GM23338 (cell line): ENCODE results near the gene CDKL1. TPM values are rescaled to one million over a fixed set of nuclear protein-coding genes. Genes with fewer than 3 reads are reported as not detected.

Experiments used
- ATAC-seq: fragments of 200-7000 bp; cut with Tn5 transposase; 3 replicates; pipeline ENCODE4 v1.9.1; 2020
- DNase-seq: peaks from one replicate; pipeline ENCODE4 v3.0.0-alpha.2; 2015; ENCODE audit warnings: low spot score
- H2AFZ ChIP-seq: fragments of 200-600 bp; sonication (generic); 2 replicates; pipeline ENCODE4 v1.8.0; 2016; ENCODE audit warnings: antibody characterized with exemption, mild to moderate bottlenecking, moderate library complexity
- H3F3A ChIP-seq: fragments of 200-600 bp; sonication (generic); replicated peaks from 2 replicates; pipeline ENCODE4 v1.8.0; 2017; ENCODE audit warnings: antibody characterized with exemption, mixed run types, low read depth
- H3K27ac ChIP-seq: fragments of 200-600 bp; sonication (generic); 2 replicates; pipeline ENCODE4 v1.6.1; 2016; ENCODE audit warnings: low read depth
- H3K27me3 ChIP-seq: fragments of 200-600 bp; sonication (generic); 2 replicates; pipeline ENCODE4 v1.8.0; 2016; ENCODE audit warnings: mild to moderate bottlenecking, mixed run types, moderate library complexity; ENCODE audit not compliant: insufficient read depth
- H3K36me3 ChIP-seq: fragments of 200-600 bp; sonication (generic); 2 replicates; pipeline ENCODE4 v1.8.0; 2016; ENCODE audit warnings: mild to moderate bottlenecking; ENCODE audit not compliant: insufficient read depth
- H3K4me1 ChIP-seq: fragments of 200-600 bp; sonication (generic); 2 replicates; pipeline ENCODE4 v1.8.0; 2016; ENCODE audit warnings: mild to moderate bottlenecking, moderate library complexity; ENCODE audit not compliant: insufficient read depth
- H3K4me2 ChIP-seq: fragments of 200-600 bp; sonication (generic); 2 replicates; pipeline ENCODE4 v1.7.1; 2017; ENCODE audit warnings: mixed run types
- H3K4me3 ChIP-seq: fragments of 200-600 bp; sonication (generic); 2 replicates; pipeline ENCODE4 v1.6.1; 2016; ENCODE audit warnings: mixed run types
- H3K79me2 ChIP-seq: fragments of 200-600 bp; sonication (generic); replicated peaks from 2 replicates; pipeline ENCODE4 v1.8.0; 2017; ENCODE audit warnings: mild to moderate bottlenecking; ENCODE audit not compliant: insufficient read depth
- H3K9me2 ChIP-seq: fragments of 200-600 bp; sonication (generic); 2 replicates; pipeline ENCODE4 v1.8.0; 2017; ENCODE audit not compliant: insufficient read depth
- H4K20me1 ChIP-seq: fragments of 200-600 bp; sonication (generic); replicated peaks from 2 replicates; pipeline ENCODE4 v1.8.0; 2017; ENCODE audit warnings: mild to moderate bottlenecking; ENCODE audit not compliant: insufficient read depth
- H3K27ac Mint-ChIP-seq: 2 replicates; pipeline ENCODE4 v1.8.0; 2020; ENCODE audit warnings: inconsistent platforms, mild to moderate bottlenecking, moderate library complexity, mixed read lengths
- H3K27me3 Mint-ChIP-seq: 3 replicates; pipeline ENCODE4 v1.8.0; 2022; ENCODE audit warnings: low read depth, mild to moderate bottlenecking, moderate library complexity, mixed read lengths, inconsistent platforms; ENCODE audit not compliant: insufficient read depth, poor library complexity
- H3K36me3 Mint-ChIP-seq: 3 replicates; pipeline ENCODE4 v1.8.0; 2021; ENCODE audit warnings: low read depth, mild to moderate bottlenecking, inconsistent platforms, moderate library complexity, mixed read lengths
- H3K4me1 Mint-ChIP-seq: 3 replicates; pipeline ENCODE4 v1.8.0; 2020; ENCODE audit warnings: mild to moderate bottlenecking, inconsistent platforms, mixed read lengths
- H3K4me3 Mint-ChIP-seq: 3 replicates; pipeline ENCODE4 v1.8.0; 2021; ENCODE audit warnings: moderate library complexity, mild to moderate bottlenecking, inconsistent platforms, mixed read lengths
- H3K9me3 Mint-ChIP-seq: 3 replicates; pipeline ENCODE4 v1.8.0; 2020; ENCODE audit warnings: moderate library complexity, mild to moderate bottlenecking, inconsistent platforms, mixed read lengths
- ETS1 ChIP-seq: IDR thresholded peaks from 2 replicates; pipeline ENCODE4 v1.6.1; 2016; ENCODE audit warnings: antibody characterized with exemption
- EZH2 ChIP-seq: fragments of 200-600 bp; sonication (generic); IDR thresholded peaks from one replicate; pipeline ENCODE4 v1.8.0; 2017; ENCODE audit warnings: antibody characterized with exemption, mild to moderate bottlenecking, low read depth; ENCODE audit not compliant: unreplicated experiment
- EZH2phosphoT487 ChIP-seq: fragments of 200-600 bp; sonication (generic); IDR thresholded peaks from one replicate; pipeline ENCODE4 v1.8.1; 2018; ENCODE audit warnings: antibody characterized with exemption; ENCODE audit not compliant: unreplicated experiment
- JUNB ChIP-seq: IDR thresholded peaks from one replicate; pipeline ENCODE4 v1.6.1; 2016; ENCODE audit warnings: antibody characterized with exemption; ENCODE audit not compliant: unreplicated experiment
- NANOG ChIP-seq: IDR thresholded peaks from 2 replicates; pipeline ENCODE4 v1.6.1; 2016; ENCODE audit warnings: antibody characterized with exemption, borderline replicate concordance
- POLR2AphosphoS5 ChIP-seq: IDR thresholded peaks from 2 replicates; pipeline ENCODE4 v1.6.1; 2016; ENCODE audit warnings: antibody characterized with exemption, low read depth
- REST ChIP-seq: IDR thresholded peaks from one replicate; pipeline ENCODE4 v1.6.1; 2018; ENCODE audit warnings: antibody characterized with exemption; ENCODE audit not compliant: unreplicated experiment
- STAT1 ChIP-seq: IDR thresholded peaks from one replicate; pipeline ENCODE4 v1.6.1; 2016; ENCODE audit warnings: antibody characterized with exemption; ENCODE audit not compliant: unreplicated experiment
- ZNF114 ChIP-seq: fragments of 250-450 bp; sonication (Bioruptor Pico); IDR thresholded peaks from 2 replicates; pipeline ENCODE4 v1.5.0; 2020; ENCODE audit warnings: mild to moderate bottlenecking, moderate library complexity
- ZNF331 ChIP-seq: fragments of 250-450 bp; sonication (Bioruptor Pico); IDR thresholded peaks from 2 replicates; pipeline ENCODE4 v1.5.0; 2020; ENCODE audit warnings: low read depth, mild to moderate bottlenecking, moderate library complexity
- ZNF462 ChIP-seq: fragments of 250-450 bp; sonication (Bioruptor Pico); IDR thresholded peaks from 2 replicates; pipeline ENCODE4 v1.5.0; 2020; ENCODE audit warnings: mild to moderate bottlenecking, moderate library complexity
- polyA plus RNA-seq: library from polyadenylated mRNA; unstranded; fragments of >200 nt; fragmentation: Nextera tagmentation; extraction: Ambion mirVana; gene quantifications from 2 replicates; pipeline ENCODE4 v1.2.1, GENCODE V29; 2016
- total RNA-seq: library from RNA; depleted of rRNA; stranded (reverse); fragments of >200 nt; shearing (Covaris generic); gene quantifications from 2 replicates; pipeline ENCODE4 v1.2.3, GENCODE V29; 2014

CDKL1 gene
- total and polyA plus RNA-seq, 2 experiments from 2014 or later, result 0.52 TPM

GRCh38 chr14:50360093-50360492, 36.6 kb downstream of the CDKL1 start:
- no peak for TF ChIP-seq POLR2AphosphoS5
- no peak for TF ChIP-seq EZH2
- TF ChIP-seq ZNF331 (CRISPR knock-in tag), result no peak
- no peak for TF ChIP-seq ZNF462 (CRISPR knock-in tag)
- no peak for TF ChIP-seq STAT1
- no peak for TF ChIP-seq JUNB
- TF ChIP-seq ETS1, result no peak
- TF ChIP-seq NANOG, result no peak
- TF ChIP-seq ZNF114 (CRISPR knock-in tag), result no peak
- TF ChIP-seq REST, result no peak
- TF ChIP-seq EZH2phosphoT487, result no peak
- H3K27me3 Mint-ChIP-seq, result peaks cover 4% of the 10 kb centered on the region

More at GRCh38 chr14:50360093-50360492, 36.6 kb downstream of the CDKL1 start:
- Histone ChIP-seq H4K20me1 (no peaks in the 10 kb centered on the region), H2AFZ (no peak overlapping the region), H3K27me3 (no peaks in the 10 kb centered on the region), H3K4me1 (no peaks in the 10 kb centered on the region), H3F3A (no peaks in the 10 kb centered on the region), H3K4me2 (no peak overlapping the region), H3K4me3 (no peak overlapping the region), H3K9me2 (no peaks in the 10 kb centered on the region), H3K27ac (no peak overlapping the region), H3K36me3 (no peaks in the 10 kb centered on the region), H3K79me2 (no peaks in the 10 kb centered on the region)
- DNase-seq (no peak), ATAC-seq (no peak)
- Mint-ChIP-seq H3K9me3 (no peaks in the 10 kb centered on the region), H3K4me3 (no peak overlapping the region), H3K4me1 (no peaks in the 10 kb centered on the region; the same call in 1 of the 3 replicates), H3K27ac (no peak overlapping the region), H3K36me3 (no peaks in the 10 kb centered on the region)
